ENCODE data around the gene PPP1R3C. TPM values are rescaled to one million over a fixed set of nuclear protein-coding genes. Genes with fewer than 3 reads are reported as not detected.

PPP1R3C gene
- total and polyA plus RNA-seq, 11 donors, result 35.4 to 270 (median 140) TPM

DNA sequence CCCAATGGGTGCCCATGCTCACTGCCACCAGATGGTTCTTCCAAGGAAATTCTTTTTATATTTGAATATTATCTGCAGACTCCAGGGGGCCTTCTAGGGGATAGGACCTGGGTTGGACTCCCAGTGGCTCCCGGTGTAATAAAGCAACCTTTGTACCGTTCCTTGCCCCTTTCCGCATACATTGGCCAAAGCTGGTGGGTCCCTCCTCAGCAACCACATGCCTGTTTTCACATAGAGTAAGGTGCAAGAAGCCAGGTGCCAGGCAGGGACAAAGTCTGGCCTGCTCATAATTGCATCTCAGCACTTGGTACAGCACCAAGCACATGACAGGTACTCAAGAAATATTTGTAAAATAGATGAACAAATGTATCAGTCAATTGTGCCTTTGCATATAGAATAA lies 46.4 kb upstream of the PPP1R3C start:
- ATAC-seq, result no peak
- WGBS, 4 donors, result 96 to 100% (median 98%) methylated on average over 3 of the region's 3 CpGs

DNA sequence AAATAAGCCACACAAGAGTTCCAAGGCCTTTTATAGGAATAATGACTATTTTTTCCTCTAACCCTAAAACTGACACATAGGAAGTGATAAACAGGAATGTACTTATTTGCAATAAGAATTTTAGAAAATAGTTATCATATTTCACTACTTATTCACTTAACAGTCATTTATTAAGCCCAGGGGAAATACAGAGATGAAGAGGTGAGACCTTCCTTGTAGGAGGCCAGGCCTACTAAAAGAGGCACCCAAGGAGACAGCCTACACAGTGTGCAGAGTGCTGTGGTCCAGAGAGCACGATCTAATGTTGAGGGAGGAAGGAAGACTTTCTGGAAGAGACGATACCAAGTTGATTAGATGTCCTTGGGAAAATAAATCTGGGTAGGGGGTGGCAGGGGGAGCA lies 45.0 kb upstream of the PPP1R3C start:
- Histone ChIP-seq H3K9me3 (no peaks in the 10 kb centered on the region), H3K36me3 (no peaks in the 10 kb centered on the region), H3K4me1 (peaks cover 0 to 14% (median 0%) of the 10 kb centered on the region in 12 donors), H3K4me3 (no peak overlapping the region), H3K27ac (no peak overlapping the region), H3K27me3 (no peaks in the 10 kb centered on the region)
- WGBS, 4 donors, result 62 to 82% (median 71%) methylated on average over 2 of the region's 2 CpGs
- DNase-seq (no peak), ATAC-seq (no peak)
- no peak for TF ChIP-seq POLR2A (IDR thresholded peaks at IDR 0.05)
- intact Hi-C loops (cut with DNase I), result no loop called here

More for the DNA sequence above, 46.4 kb upstream of the PPP1R3C start:
- Histone ChIP-seq H3K36me3 (no peaks in the 10 kb centered on the region), H3K27me3 (no peaks in the 10 kb centered on the region), H3K4me1 (peaks cover 0 to 14% (median 0%) of the 10 kb centered on the region in 12 donors), H3K9me3 (no peaks in the 10 kb centered on the region), H3K4me3 (no peak overlapping the region), H3K27ac (no peak overlapping the region)
- DNase-seq, result no peak
- TF ChIP-seq CTCF (IDR thresholded peaks at IDR 0.05), result no peak
- TF ChIP-seq POLR2A (IDR thresholded peaks at IDR 0.05), result no peak
- intact Hi-C loops (cut with DNase I), result no loop called here

GRCh38 chr10:91672021-91672608 lies 39.2 kb upstream of the PPP1R3C start:
- ATAC-seq, result no peak
- Histone ChIP-seq H3K36me3 (no peaks in the 10 kb centered on the region), H3K4me3 (no peak overlapping the region), H3K4me1 (peaks cover 0 to 3% (median 0%) of the 10 kb centered on the region in 12 donors), H3K27ac (no peak overlapping the region), H3K27me3 (peaks cover 0 to 2% (median 0%) of the 10 kb centered on the region in 9 donors), H3K9me3 (no peaks in the 10 kb centered on the region)
- TF ChIP-seq POLR2A (IDR thresholded peaks at IDR 0.05) (no peak), CTCF (IDR thresholded peaks at IDR 0.05) (no peak)
- DNase-seq, result no peak
- intact Hi-C loops (cut with DNase I), result no loop called here
- 34 to 47% (median 40%) methylated on average over 5 of the region's 5 CpGs for WGBS, 4 donors

DNA sequence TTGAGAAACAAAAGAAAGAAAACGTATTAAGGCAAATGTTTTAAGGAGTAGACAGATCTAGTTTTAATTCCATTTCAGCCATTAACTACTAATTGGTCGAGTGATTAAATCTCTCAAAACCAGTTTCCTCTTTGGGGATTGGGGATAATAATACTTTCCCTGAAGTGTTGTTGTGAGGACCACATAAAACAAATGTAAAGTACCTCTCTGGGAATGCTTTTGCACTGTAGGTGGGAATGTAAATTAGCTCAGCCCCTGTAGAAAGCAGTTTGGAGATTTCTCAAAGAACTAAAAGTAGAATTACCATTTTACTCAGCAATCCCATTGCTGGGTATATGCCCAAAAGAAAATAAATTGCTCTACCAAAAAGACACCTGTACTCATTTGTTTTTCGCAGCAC lies 36.0 kb upstream of the PPP1R3C start:
- H3K4me1 ChIP-seq, result peaks cover 0 to 3% (median 0%) of the 10 kb centered on the region in 12 donors
- no peaks in the 10 kb centered on the region for H3K36me3 ChIP-seq
- H3K4me3 ChIP-seq, result no peak overlapping the region
- H3K27me3 ChIP-seq, result peaks cover 0 to 2% (median 0%) of the 10 kb centered on the region in 9 donors
- H3K9me3 ChIP-seq, result no peaks in the 10 kb centered on the region
- intact Hi-C loops (cut with DNase I), result no loop called here
- TF ChIP-seq POLR2A (IDR thresholded peaks at IDR 0.05), result no peak
- TF ChIP-seq CTCF (IDR thresholded peaks at IDR 0.05), result no peak
- DNase-seq (no peak), ATAC-seq (no peak)
- H3K27ac ChIP-seq, result no peak overlapping the region
- 70 to 77% (median 72%) methylated on average over 3 of the region's 3 CpGs for WGBS, 4 donors

GRCh38 chr10:91665842-91666241 lies 33.0 kb upstream of the PPP1R3C start:
- ATAC-seq (no peak), DNase-seq (no peak)
- H3K27me3 ChIP-seq, result peaks cover 0 to 2% (median 0%) of the 10 kb centered on the region in 9 donors
- no peaks in the 10 kb centered on the region for H3K4me1 ChIP-seq
- H3K36me3 ChIP-seq, result no peaks in the 10 kb centered on the region
- no peak overlapping the region for H3K4me3 ChIP-seq
- no peak overlapping the region for H3K27ac ChIP-seq
- intact Hi-C loops (cut with DNase I), result no loop called here
- H3K9me3 ChIP-seq, result no peaks in the 10 kb centered on the region
- TF ChIP-seq POLR2A (IDR thresholded peaks at IDR 0.05), result no peak
- no peak for TF ChIP-seq CTCF (IDR thresholded peaks at IDR 0.05)
